WTC11 (cell line): ENCODE data around the gene ZFX. TPM values are rescaled to one million over a fixed set of nuclear protein-coding genes. Genes with fewer than 3 reads are reported as not detected.

Experiments used
- ATAC-seq: fragments of 200-7000 bp; cut with Tn5 transposase; 2 replicates; pipeline ENCODE4 v1.10.0; 2021; ENCODE audit warnings: mild to moderate bottlenecking, moderate library complexity
- CTCF ChIA-PET: fragments of 300-600 bp; sonication (Branson Sonifier 250); formaldehyde crosslinking; loops from one replicate; lab custom pipeline; 2021; ENCODE audit warnings: antibody characterized with exemption; lab: Charles Lee
- POLR2A ChIA-PET: fragments of 350-600 bp; sonication (Branson Sonifier 250); formaldehyde crosslinking; loops from one replicate; lab custom pipeline; 2021; ENCODE audit warnings: antibody characterized with exemption; lab: Charles Lee
- DNase-seq: peaks from one replicate; pipeline ENCODE4 v3.0.0; 2021; ENCODE audit warnings: low spot score
- H3K27ac Mint-ChIP-seq: 2 replicates; pipeline ENCODE4 v1.8.0; 2021; ENCODE audit warnings: mixed read lengths
- H3K27me3 Mint-ChIP-seq: 2 replicates; pipeline ENCODE4 v1.8.0; 2021; ENCODE audit warnings: low read depth, mild to moderate bottlenecking, moderate library complexity, mixed read lengths
- H3K36me3 Mint-ChIP-seq: 2 replicates; pipeline ENCODE4 v1.8.0; 2021; ENCODE audit warnings: mixed read lengths
- H3K4me1 Mint-ChIP-seq: 2 replicates; pipeline ENCODE4 v1.8.0; 2022; ENCODE audit warnings: mixed read lengths
- H3K4me3 Mint-ChIP-seq: 2 replicates; pipeline ENCODE4 v1.8.0; 2021; ENCODE audit warnings: mild to moderate bottlenecking, moderate library complexity, mixed read lengths
- H3K9me3 Mint-ChIP-seq: 2 replicates; pipeline ENCODE4 v1.8.0; 2021; ENCODE audit warnings: mixed read lengths
- FOXJ3 ChIP-seq: sonication (generic); formaldehyde crosslinking; IDR thresholded peaks from 2 replicates; pipeline ENCODE4 v1.9.0; 2021; ENCODE audit warnings: missing genetic modification reagents, mild to moderate bottlenecking, borderline replicate concordance
- GRHL2 ChIP-seq: fragments of 250-450 bp; sonication (Bioruptor Pico); IDR thresholded peaks from 2 replicates; pipeline ENCODE4 v1.8.0; 2022; ENCODE audit warnings: mild to moderate bottlenecking, moderate library complexity; ENCODE audit not compliant: insufficient replicate concordance, severe bottlenecking
- HMGA2 ChIP-seq: fragments of 250-450 bp; sonication (Bioruptor Pico); IDR thresholded peaks from 2 replicates; pipeline ENCODE4 v1.4.0; 2021; ENCODE audit warnings: mild to moderate bottlenecking, moderate library complexity
- NR3C1 ChIP-seq: sonication (generic); formaldehyde crosslinking; conservative IDR thresholded peaks from 2 replicates; pipeline ENCODE4 v1.8.1; 2023; ENCODE audit warnings: low read depth, mild to moderate bottlenecking, missing genetic modification reagents
- ZBTB43 ChIP-seq: sonication (generic); formaldehyde crosslinking; IDR thresholded peaks from 2 replicates; pipeline ENCODE4 v1.8.1; 2023; ENCODE audit warnings: mild to moderate bottlenecking, missing genetic modification reagents
- total RNA-seq: library from RNA; stranded (reverse); gene quantifications from 3 replicates; pipeline ENCODE4 v1.2.3, GENCODE V29; 2021
- TF ChIP-seq, protein P1 (sequence below): sonication (generic); formaldehyde crosslinking; IDR thresholded peaks from 2 replicates; pipeline ENCODE4 v1.8.0; 2022; ENCODE audit warnings: missing genetic modification reagents
- TF ChIP-seq, protein P2 (sequence below): fragments of 250-450 bp; sonication (Bioruptor Pico); IDR thresholded peaks from 2 replicates; pipeline ENCODE4 v1.9.0; 2021; ENCODE audit warnings: mild to moderate bottlenecking, borderline replicate concordance
- TF ChIP-seq, protein P3 (sequence below): sonication (generic); formaldehyde crosslinking; IDR thresholded peaks from 2 replicates; pipeline ENCODE4 v1.8.1; 2023; ENCODE audit warnings: mild to moderate bottlenecking, missing genetic modification reagents, borderline replicate concordance
- TF ChIP-seq, protein P4 (sequence below): fragments of 250-450 bp; sonication (Bioruptor Pico); IDR thresholded peaks from 2 replicates; pipeline ENCODE4 v2.1.2; 2022; ENCODE audit warnings: mild to moderate bottlenecking, moderate library complexity
- TF ChIP-seq, protein P5 (sequence below): fragments of 250-450 bp; sonication (Bioruptor Pico); IDR thresholded peaks from 2 replicates; pipeline ENCODE4 v1.8.0; 2021; ENCODE audit warnings: mild to moderate bottlenecking

The ZFX gene
- total RNA-seq, 1 experiment from 2014 or later: 19.3 TPM

DNA sequence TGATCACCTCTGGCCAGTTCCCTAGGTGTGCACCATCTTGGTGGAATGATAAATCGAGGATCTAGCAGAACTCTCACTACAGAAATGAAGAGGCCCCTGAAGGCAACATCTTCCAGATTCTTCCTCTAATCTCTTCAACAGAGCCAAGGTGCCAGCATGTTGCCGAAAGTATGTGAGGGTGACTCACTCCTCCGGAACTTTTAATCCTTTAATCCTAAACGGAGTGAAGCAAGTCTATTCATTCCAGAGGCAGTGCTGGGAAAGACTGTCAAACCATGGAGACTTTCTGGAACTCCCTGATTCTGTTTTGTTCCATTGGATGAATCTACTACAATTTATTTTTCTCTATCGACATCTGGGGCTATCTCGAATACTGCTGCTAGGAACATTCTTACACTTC lies 95.7 kb downstream of the ZFX start (continued):
- TF ChIP-seq, protein P1, sequence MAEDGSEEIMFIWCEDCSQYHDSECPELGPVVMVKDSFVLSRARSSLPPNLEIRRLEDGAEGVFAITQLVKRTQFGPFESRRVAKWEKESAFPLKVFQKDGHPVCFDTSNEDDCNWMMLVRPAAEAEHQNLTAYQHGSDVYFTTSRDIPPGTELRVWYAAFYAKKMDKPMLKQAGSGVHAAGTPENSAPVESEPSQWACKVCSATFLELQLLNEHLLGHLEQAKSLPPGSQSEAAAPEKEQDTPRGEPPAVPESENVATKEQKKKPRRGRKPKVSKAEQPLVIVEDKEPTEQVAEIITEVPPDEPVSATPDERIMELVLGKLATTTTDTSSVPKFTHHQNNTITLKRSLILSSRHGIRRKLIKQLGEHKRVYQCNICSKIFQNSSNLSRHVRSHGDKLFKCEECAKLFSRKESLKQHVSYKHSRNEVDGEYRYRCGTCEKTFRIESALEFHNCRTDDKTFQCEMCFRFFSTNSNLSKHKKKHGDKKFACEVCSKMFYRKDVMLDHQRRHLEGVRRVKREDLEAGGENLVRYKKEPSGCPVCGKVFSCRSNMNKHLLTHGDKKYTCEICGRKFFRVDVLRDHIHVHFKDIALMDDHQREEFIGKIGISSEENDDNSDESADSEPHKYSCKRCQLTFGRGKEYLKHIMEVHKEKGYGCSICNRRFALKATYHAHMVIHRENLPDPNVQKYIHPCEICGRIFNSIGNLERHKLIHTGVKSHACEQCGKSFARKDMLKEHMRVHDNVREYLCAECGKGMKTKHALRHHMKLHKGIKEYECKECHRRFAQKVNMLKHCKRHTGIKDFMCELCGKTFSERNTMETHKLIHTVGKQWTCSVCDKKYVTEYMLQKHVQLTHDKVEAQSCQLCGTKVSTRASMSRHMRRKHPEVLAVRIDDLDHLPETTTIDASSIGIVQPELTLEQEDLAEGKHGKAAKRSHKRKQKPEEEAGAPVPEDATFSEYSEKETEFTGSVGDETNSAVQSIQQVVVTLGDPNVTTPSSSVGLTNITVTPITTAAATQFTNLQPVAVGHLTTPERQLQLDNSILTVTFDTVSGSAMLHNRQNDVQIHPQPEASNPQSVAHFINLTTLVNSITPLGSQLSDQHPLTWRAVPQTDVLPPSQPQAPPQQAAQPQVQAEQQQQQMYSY (CRISPR knock-in tag): no peak
- TF ChIP-seq, protein P2, sequence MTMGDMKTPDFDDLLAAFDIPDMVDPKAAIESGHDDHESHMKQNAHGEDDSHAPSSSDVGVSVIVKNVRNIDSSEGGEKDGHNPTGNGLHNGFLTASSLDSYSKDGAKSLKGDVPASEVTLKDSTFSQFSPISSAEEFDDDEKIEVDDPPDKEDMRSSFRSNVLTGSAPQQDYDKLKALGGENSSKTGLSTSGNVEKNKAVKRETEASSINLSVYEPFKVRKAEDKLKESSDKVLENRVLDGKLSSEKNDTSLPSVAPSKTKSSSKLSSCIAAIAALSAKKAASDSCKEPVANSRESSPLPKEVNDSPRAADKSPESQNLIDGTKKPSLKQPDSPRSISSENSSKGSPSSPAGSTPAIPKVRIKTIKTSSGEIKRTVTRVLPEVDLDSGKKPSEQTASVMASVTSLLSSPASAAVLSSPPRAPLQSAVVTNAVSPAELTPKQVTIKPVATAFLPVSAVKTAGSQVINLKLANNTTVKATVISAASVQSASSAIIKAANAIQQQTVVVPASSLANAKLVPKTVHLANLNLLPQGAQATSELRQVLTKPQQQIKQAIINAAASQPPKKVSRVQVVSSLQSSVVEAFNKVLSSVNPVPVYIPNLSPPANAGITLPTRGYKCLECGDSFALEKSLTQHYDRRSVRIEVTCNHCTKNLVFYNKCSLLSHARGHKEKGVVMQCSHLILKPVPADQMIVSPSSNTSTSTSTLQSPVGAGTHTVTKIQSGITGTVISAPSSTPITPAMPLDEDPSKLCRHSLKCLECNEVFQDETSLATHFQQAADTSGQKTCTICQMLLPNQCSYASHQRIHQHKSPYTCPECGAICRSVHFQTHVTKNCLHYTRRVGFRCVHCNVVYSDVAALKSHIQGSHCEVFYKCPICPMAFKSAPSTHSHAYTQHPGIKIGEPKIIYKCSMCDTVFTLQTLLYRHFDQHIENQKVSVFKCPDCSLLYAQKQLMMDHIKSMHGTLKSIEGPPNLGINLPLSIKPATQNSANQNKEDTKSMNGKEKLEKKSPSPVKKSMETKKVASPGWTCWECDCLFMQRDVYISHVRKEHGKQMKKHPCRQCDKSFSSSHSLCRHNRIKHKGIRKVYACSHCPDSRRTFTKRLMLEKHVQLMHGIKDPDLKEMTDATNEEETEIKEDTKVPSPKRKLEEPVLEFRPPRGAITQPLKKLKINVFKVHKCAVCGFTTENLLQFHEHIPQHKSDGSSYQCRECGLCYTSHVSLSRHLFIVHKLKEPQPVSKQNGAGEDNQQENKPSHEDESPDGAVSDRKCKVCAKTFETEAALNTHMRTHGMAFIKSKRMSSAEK (CRISPR knock-in tag): no peak
- TF ChIP-seq HMGA2 (CRISPR knock-in tag) (no peak), FOXJ3 (CRISPR knock-in tag) (no peak), GRHL2 (no peak)
- TF ChIP-seq, protein P3, sequence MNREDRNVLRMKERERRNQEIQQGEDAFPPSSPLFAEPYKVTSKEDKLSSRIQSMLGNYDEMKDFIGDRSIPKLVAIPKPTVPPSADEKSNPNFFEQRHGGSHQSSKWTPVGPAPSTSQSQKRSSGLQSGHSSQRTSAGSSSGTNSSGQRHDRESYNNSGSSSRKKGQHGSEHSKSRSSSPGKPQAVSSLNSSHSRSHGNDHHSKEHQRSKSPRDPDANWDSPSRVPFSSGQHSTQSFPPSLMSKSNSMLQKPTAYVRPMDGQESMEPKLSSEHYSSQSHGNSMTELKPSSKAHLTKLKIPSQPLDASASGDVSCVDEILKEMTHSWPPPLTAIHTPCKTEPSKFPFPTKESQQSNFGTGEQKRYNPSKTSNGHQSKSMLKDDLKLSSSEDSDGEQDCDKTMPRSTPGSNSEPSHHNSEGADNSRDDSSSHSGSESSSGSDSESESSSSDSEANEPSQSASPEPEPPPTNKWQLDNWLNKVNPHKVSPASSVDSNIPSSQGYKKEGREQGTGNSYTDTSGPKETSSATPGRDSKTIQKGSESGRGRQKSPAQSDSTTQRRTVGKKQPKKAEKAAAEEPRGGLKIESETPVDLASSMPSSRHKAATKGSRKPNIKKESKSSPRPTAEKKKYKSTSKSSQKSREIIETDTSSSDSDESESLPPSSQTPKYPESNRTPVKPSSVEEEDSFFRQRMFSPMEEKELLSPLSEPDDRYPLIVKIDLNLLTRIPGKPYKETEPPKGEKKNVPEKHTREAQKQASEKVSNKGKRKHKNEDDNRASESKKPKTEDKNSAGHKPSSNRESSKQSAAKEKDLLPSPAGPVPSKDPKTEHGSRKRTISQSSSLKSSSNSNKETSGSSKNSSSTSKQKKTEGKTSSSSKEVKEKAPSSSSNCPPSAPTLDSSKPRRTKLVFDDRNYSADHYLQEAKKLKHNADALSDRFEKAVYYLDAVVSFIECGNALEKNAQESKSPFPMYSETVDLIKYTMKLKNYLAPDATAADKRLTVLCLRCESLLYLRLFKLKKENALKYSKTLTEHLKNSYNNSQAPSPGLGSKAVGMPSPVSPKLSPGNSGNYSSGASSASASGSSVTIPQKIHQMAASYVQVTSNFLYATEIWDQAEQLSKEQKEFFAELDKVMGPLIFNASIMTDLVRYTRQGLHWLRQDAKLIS (CRISPR knock-in tag): no peak
- TF ChIP-seq, protein P4, sequence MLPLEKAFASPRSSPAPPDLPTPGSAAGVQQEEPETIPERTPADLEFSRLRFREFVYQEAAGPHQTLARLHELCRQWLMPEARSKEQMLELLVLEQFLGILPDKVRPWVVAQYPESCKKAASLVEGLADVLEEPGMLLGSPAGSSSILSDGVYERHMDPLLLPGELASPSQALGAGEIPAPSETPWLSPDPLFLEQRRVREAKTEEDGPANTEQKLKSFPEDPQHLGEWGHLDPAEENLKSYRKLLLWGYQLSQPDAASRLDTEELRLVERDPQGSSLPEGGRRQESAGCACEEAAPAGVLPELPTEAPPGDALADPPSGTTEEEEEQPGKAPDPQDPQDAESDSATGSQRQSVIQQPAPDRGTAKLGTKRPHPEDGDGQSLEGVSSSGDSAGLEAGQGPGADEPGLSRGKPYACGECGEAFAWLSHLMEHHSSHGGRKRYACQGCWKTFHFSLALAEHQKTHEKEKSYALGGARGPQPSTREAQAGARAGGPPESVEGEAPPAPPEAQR (CRISPR knock-in tag): no peak

DNA sequence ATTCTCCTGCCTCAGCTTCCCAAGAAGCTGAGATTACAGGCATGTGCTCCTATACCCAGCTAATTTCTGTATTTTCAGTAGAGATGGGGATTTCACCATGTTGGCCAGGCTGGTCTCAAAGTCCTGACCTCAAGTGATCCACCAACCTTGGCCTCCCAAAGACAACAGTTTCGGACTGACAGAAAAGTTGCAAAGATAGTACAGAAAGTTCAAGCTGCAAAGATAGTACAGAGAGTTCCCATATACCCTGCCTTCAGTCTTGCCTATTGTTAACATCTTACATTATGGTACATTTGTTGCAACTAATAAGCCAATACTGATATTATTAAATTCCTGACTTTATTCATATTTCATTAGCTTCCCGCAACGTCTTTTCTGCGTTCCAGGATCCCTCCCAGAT lies 98.5 kb downstream of the ZFX start:
- Mint-ChIP-seq H3K27me3 (no peaks in the 10 kb centered on the region), H3K27ac (no peak overlapping the region), H3K4me1 (peaks cover 6% of the 10 kb centered on the region), H3K9me3 (no peaks in the 10 kb centered on the region), H3K4me3 (no peak overlapping the region), H3K36me3 (no peaks in the 10 kb centered on the region)
- DNase-seq (no peak), ATAC-seq (no peak)
- ChIA-PET POLR2A (no interaction called here), CTCF (no interaction called here)
- TF ChIP-seq NR3C1: no peak
- TF ChIP-seq ZBTB43 (CRISPR knock-in tag): no peak
- TF ChIP-seq, protein P5, sequence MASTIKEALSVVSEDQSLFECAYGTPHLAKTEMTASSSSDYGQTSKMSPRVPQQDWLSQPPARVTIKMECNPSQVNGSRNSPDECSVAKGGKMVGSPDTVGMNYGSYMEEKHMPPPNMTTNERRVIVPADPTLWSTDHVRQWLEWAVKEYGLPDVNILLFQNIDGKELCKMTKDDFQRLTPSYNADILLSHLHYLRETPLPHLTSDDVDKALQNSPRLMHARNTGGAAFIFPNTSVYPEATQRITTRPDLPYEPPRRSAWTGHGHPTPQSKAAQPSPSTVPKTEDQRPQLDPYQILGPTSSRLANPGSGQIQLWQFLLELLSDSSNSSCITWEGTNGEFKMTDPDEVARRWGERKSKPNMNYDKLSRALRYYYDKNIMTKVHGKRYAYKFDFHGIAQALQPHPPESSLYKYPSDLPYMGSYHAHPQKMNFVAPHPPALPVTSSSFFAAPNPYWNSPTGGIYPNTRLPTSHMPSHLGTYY (CRISPR knock-in tag): no peak
- TF ChIP-seq, protein P4 (CRISPR knock-in tag): no peak
- TF ChIP-seq, protein P3 (CRISPR knock-in tag): no peak
